ENCODE measurements around the gene QSOX1. TPM values are rescaled to one million over a fixed set of nuclear protein-coding genes. Genes with fewer than 3 reads are reported as not detected.

The QSOX1 gene
- total and polyA plus RNA-seq, 9 of the 15 experiments (the other 6 are each of a cell fraction or from before 2014, with no cell fraction given) = 4.0 to 53.1 (median 15.0) TPM

DNA sequence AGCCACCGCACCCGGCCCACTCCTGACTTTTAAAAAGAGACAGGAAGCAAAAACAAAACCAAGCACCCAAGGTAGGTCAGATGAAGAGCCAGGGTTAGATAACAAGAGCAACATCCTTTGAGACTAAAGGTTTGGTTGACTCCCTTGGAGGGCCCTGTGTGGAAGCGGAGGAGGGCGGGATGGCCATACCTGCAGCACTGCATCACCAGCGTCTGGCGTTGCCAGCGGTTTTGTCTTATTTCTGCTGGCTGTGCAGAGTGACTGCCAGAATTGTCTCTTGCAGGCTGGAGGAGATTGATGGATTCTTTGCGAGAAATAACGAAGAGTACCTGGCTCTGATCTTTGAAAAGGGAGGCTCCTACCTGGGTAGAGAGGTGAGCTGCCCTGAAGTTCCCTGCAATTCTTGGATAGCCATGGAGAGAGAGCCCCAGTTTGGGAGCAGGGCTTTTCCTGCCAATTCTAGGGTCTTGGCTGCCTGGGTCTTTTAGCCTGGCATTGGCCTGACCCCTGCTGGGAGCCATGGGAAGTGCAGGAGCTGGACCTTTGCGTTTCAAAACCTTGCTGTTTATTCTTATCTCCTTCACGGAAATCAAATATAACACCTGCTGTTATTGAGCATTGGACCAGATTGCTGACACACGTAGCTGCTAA, 24.0 kb downstream of the QSOX1 start (continued):
- TF ChIP-seq, protein P1, sequence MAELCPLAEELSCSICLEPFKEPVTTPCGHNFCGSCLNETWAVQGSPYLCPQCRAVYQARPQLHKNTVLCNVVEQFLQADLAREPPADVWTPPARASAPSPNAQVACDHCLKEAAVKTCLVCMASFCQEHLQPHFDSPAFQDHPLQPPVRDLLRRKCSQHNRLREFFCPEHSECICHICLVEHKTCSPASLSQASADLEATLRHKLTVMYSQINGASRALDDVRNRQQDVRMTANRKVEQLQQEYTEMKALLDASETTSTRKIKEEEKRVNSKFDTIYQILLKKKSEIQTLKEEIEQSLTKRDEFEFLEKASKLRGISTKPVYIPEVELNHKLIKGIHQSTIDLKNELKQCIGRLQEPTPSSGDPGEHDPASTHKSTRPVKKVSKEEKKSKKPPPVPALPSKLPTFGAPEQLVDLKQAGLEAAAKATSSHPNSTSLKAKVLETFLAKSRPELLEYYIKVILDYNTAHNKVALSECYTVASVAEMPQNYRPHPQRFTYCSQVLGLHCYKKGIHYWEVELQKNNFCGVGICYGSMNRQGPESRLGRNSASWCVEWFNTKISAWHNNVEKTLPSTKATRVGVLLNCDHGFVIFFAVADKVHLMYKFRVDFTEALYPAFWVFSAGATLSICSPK (IDR thresholded peaks at IDR 0.05; ENCODE audit: borderline replicate concordance) = no peak
- TF ChIP-seq, protein P2, sequence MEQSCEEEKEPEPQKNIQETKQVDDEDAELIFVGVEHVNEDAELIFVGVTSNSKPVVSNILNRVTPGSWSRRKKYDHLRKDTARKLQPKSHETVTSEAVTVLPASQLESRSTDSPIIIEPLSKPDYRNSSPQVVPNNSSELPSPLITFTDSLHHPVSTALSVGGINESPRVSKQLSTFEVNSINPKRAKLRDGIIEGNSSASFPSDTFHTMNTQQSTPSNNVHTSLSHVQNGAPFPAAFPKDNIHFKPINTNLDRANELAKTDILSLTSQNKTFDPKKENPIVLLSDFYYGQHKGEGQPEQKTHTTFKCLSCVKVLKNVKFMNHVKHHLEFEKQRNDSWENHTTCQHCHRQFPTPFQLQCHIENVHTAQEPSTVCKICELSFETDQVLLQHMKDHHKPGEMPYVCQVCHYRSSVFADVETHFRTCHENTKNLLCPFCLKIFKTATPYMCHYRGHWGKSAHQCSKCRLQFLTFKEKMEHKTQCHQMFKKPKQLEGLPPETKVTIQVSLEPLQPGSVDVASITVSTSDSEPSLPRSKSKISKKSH (CRISPR knock-in tag; IDR thresholded peaks at IDR 0.05) = no peak
- TF ChIP-seq BCOR (IDR thresholded peaks at IDR 0.05) (no peak), ZNF436 (CRISPR knock-in tag; IDR thresholded peaks at IDR 0.05) (no peak), STAG1 (CRISPR knock-in tag; IDR thresholded peaks at IDR 0.05; ENCODE audit: borderline replicate concordance) (peak; percentile 95), GABPB1 (CRISPR knock-in tag; IDR thresholded peaks at IDR 0.05) (peak; percentile 30; the same call in 1 of the 2 replicates), PCBP1 (IDR thresholded peaks at IDR 0.05; ENCODE audit: low read depth, low read length, poor library complexity, severe bottlenecking) (no peak), NFATC3 (IDR thresholded peaks at IDR 0.05) (no peak), ZNF77 (CRISPR knock-in tag; IDR thresholded peaks at IDR 0.05) (no peak), HCFC1 (IDR thresholded peaks at IDR 0.05; ENCODE audit: low read depth, low read length) (0 out of 2 replicates have a peak, but pooled peaks have one; percentile 12), HDAC1 (IDR thresholded peaks at IDR 0.05) (no peak), HEY1 (CRISPR knock-in tag; IDR thresholded peaks at IDR 0.05; ENCODE audit: borderline replicate concordance) (no peak), RBM15 (IDR thresholded peaks at IDR 0.05; ENCODE audit: insufficient read depth, low read length) (no peak), NONO (IDR thresholded peaks at IDR 0.05; ENCODE audit: low read depth in 2 of 2, low read length in 1 of 2) (no peak), NR2C2 (CRISPR knock-in tag; IDR thresholded peaks at IDR 0.05) (peak; percentile 30; the same call in 1 of the 2 replicates), NR2C2 (tag; IDR thresholded peaks at IDR 0.05) (no peak), EP300 (IDR thresholded peaks at IDR 0.05; ENCODE audit: low read length) (0 out of 2 replicates have a peak, but pooled peaks have one; percentile 16), SIN3B (IDR thresholded peaks at IDR 0.05; ENCODE audit: low read depth) (no peak)
- TF ChIP-seq, protein P3, sequence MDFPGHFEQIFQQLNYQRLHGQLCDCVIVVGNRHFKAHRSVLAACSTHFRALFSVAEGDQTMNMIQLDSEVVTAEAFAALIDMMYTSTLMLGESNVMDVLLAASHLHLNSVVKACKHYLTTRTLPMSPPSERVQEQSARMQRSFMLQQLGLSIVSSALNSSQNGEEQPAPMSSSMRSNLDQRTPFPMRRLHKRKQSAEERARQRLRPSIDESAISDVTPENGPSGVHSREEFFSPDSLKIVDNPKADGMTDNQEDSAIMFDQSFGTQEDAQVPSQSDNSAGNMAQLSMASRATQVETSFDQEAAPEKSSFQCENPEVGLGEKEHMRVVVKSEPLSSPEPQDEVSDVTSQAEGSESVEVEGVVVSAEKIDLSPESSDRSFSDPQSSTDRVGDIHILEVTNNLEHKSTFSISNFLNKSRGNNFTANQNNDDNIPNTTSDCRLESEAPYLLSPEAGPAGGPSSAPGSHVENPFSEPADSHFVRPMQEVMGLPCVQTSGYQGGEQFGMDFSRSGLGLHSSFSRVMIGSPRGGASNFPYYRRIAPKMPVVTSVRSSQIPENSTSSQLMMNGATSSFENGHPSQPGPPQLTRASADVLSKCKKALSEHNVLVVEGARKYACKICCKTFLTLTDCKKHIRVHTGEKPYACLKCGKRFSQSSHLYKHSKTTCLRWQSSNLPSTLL (IDR thresholded peaks at IDR 0.05) = no peak
- TF ChIP-seq, protein P4, sequence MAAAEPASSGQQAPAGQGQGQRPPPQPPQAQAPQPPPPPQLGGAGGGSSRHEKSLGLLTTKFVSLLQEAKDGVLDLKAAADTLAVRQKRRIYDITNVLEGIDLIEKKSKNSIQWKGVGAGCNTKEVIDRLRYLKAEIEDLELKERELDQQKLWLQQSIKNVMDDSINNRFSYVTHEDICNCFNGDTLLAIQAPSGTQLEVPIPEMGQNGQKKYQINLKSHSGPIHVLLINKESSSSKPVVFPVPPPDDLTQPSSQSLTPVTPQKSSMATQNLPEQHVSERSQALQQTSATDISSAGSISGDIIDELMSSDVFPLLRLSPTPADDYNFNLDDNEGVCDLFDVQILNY (CRISPR knock-in tag; IDR thresholded peaks at IDR 0.05) = no peak
- TF ChIP-seq, protein P5, sequence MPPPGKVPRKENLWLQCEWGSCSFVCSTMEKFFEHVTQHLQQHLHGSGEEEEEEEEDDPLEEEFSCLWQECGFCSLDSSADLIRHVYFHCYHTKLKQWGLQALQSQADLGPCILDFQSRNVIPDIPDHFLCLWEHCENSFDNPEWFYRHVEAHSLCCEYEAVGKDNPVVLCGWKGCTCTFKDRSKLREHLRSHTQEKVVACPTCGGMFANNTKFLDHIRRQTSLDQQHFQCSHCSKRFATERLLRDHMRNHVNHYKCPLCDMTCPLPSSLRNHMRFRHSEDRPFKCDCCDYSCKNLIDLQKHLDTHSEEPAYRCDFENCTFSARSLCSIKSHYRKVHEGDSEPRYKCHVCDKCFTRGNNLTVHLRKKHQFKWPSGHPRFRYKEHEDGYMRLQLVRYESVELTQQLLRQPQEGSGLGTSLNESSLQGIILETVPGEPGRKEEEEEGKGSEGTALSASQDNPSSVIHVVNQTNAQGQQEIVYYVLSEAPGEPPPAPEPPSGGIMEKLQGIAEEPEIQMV (tag; conservative IDR thresholded peaks at IDR 0.05; ENCODE audit: low read depth) = no peak

All from K562 (cell line).